H54 (cell line): ENCODE results near the gene ELMOD3.
A peak's percentile ranks its signal among the peaks of the same experiment; 100 is the strongest.

Experiments used
- DNase-seq: peaks from one replicate; pipeline ENCODE4 v3.0.0; 2011; ENCODE audit warnings: low spot score, mixed read lengths; ENCODE audit not compliant: insufficient read length
- FAIRE-seq: peaks from 3 replicates; lab custom pipeline; 2011; peaks lifted over from hg19 to GRCh38; lab: Jason Lieb, UNC
- POLR2A ChIP-seq: IDR thresholded peaks from 2 replicates; pipeline ENCODE4 v1.6.1; 2011; ENCODE audit warnings: low read depth, mild to moderate bottlenecking, low read length

ELMOD3 gene

GRCh38 chr2:85396531-85397470 is 42.2 kb downstream of the ELMOD3 start:
- DNase-seq: no peak
- TF ChIP-seq POLR2A: no peak
- FAIRE-seq: no peak

- no peak for FAIRE-seq
- TF ChIP-seq POLR2A: no peak
- DNase-seq: no peak
Observed at GRCh38 chr2:85397925-85398331, 43.4 kb downstream of the ELMOD3 start.

- FAIRE-seq: no peak
- TF ChIP-seq POLR2A: no peak
- DNase-seq: no peak
Observed at GRCh38 chr2:85398426-85399182, 44.0 kb downstream of the ELMOD3 start.

- FAIRE-seq: no peak
- TF ChIP-seq POLR2A: no peak
- DNase-seq: no peak
Observed at GRCh38 chr2:85399183-85399455, 44.5 kb downstream of the ELMOD3 start.

- DNase-seq (no peak), FAIRE-seq (no peak)
- no peak for TF ChIP-seq POLR2A
Observed at GRCh38 chr2:85400023-85400422, 45.5 kb downstream of the ELMOD3 start.

- FAIRE-seq (no peak), DNase-seq (no peak)
- TF ChIP-seq POLR2A: no peak
Observed at GRCh38 chr2:85400541-85401463, 46.2 kb downstream of the ELMOD3 start.

GRCh38 chr2:85401464-85401805 is 46.9 kb downstream of the ELMOD3 start:
- DNase-seq: no peak
- no peak for FAIRE-seq
- no peak for TF ChIP-seq POLR2A

GRCh38 chr2:85401844-85402243 is 47.3 kb downstream of the ELMOD3 start:
- TF ChIP-seq POLR2A: no peak
- FAIRE-seq: no peak
- no peak for DNase-seq

- DNase-seq: peak; percentile 78
- 0 out of 2 replicates have a peak, but pooled peaks have one; percentile 22 for TF ChIP-seq POLR2A
- peak; percentile 98 for FAIRE-seq
Observed at GRCh38 chr2:85405201-85406059, 50.9 kb downstream of the ELMOD3 start.

- TF ChIP-seq POLR2A: no peak
- DNase-seq (peak; percentile 72), FAIRE-seq (no peak)
Observed at GRCh38 chr2:85409845-85410583, 55.4 kb downstream of the ELMOD3 start, which contains the start of gene CAPG. Gene CAPG (minus strand): TSS chr2:85410366. CDS start chr2:85402145, 8,221 bp downstream.

GRCh38 chr2:85410584-85411404 is 56.2 kb downstream of the ELMOD3 start:
- FAIRE-seq (no peak), DNase-seq (no peak)
- no peak for TF ChIP-seq POLR2A
